Brain microvascular endothelial cell (primary cell): Measurements from ENCODE around the gene GRIFIN.

Source experiments
- DNase-seq: peaks from one replicate; pipeline ENCODE4 v3.0.0-alpha.2; 2020
- H3K27ac ChIP-seq: fragments of 250-450 bp; sonication (Bioruptor Pico); 2 replicates; pipeline ENCODE4 v1.5.1; 2020; ENCODE audit warnings: mild to moderate bottlenecking, moderate library complexity
- H3K27me3 ChIP-seq: fragments of 250-450 bp; sonication (Bioruptor Pico); replicated peaks from 2 replicates; pipeline ENCODE4 v1.5.1; 2020; ENCODE audit warnings: mild to moderate bottlenecking
- H3K36me3 ChIP-seq: fragments of 250-450 bp; sonication (Bioruptor Pico); replicated peaks from 2 replicates; pipeline ENCODE4 v1.5.1; 2020; ENCODE audit warnings: mild to moderate bottlenecking
- H3K4me3 ChIP-seq: 2 replicates; pipeline ENCODE4 v1.5.1; 2011; ENCODE audit warnings: low read depth, mild to moderate bottlenecking, control low read depth, low read length, moderate library complexity
- CTCF ChIP-seq: IDR thresholded peaks from 2 replicates; pipeline ENCODE4 v1.5.1; 2011; ENCODE audit warnings: low read depth, mild to moderate bottlenecking, moderate library complexity, low read length, control low read depth, inconsistent platforms; ENCODE audit errors: missing control alignments
- in situ Hi-C: cut with HindIII; loops from 2 replicates; pipeline ENCODE4 v1.10.0; 2017; ENCODE audit warnings: low sequenced_read_pairs, low pct_ligation_motif_present

Gene GRIFIN

GRCh38 chr7:2502647-2502966 is 26.4 kb upstream of the GRIFIN start:
- in situ Hi-C loops = no loop called here
- Histone ChIP-seq H3K27me3 (no peaks in the 10 kb centered on the region), H3K36me3 (no peaks in the 10 kb centered on the region), H3K4me3 (no peak overlapping the region), H3K27ac (no peak overlapping the region)
- no peak for DNase-seq
- no peak for TF ChIP-seq CTCF

DNA sequence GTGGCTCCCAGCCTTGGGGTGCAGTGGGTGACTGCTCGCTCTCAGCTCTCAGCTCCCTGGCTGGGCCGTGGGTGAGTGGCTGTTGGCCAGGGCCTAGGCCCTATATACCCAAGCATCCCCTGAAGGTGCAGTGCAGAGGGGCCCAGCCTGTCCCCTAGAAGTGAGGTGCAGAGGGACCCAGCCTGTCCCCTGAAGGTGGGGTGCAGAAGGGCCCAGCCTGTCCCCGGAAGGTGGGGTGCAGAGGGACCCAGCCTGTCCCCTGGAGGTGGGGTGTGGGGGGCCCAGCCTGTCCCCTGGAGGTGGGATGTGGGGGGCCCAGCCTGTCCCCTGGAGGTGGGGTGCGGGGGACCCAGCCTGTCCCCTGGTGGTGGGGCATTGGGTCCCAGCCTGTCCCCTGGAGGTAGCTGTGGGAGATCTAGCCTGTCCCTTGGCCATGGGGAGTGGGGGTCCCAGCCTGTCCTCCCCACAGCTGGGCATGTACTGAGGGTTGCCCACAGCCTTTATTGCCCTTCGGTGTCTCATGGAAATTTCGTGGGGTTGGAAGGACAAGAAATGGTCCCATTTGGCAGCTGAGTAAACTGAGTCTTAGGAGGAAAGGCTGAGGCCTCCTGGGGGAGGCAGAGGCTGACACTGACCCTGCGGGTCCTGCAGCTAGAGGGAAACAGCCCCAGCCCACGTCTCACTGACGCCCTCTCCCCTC is 25.9 kb upstream of the GRIFIN start:
- TF ChIP-seq CTCF = no peak
- Histone ChIP-seq H3K4me3 (no peak overlapping the region), H3K27ac (no peak overlapping the region), H3K27me3 (no peaks in the 10 kb centered on the region), H3K36me3 (no peaks in the 10 kb centered on the region)
- DNase-seq = no peak
- in situ Hi-C loops = no loop called here

DNA sequence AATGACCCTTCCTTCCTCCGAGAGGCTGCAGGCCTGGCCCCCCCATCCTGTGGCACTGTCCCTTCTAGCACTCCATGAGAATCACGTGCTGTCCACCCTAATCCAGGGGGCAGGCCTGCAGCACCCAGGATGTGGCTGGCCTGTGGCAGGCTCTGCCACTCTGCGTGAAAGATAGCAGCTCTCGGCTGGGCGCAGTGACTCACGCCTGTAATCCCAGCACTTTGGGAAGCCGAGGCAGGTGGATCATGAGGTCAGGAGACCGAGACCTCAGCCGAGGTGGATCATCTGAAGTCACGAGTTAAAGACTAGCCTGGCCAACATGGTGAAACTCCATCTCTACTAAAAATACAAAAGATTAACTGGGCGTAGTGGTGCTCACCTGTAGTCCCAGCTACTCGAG is 24.5 kb upstream of the GRIFIN start:
- DNase-seq = no peak
- TF ChIP-seq CTCF = no peak
- Histone ChIP-seq H3K27ac (no peak overlapping the region), H3K36me3 (no peaks in the 10 kb centered on the region), H3K4me3 (no peak overlapping the region), H3K27me3 (no peaks in the 10 kb centered on the region)
- in situ Hi-C loops = no loop called here

DNA sequence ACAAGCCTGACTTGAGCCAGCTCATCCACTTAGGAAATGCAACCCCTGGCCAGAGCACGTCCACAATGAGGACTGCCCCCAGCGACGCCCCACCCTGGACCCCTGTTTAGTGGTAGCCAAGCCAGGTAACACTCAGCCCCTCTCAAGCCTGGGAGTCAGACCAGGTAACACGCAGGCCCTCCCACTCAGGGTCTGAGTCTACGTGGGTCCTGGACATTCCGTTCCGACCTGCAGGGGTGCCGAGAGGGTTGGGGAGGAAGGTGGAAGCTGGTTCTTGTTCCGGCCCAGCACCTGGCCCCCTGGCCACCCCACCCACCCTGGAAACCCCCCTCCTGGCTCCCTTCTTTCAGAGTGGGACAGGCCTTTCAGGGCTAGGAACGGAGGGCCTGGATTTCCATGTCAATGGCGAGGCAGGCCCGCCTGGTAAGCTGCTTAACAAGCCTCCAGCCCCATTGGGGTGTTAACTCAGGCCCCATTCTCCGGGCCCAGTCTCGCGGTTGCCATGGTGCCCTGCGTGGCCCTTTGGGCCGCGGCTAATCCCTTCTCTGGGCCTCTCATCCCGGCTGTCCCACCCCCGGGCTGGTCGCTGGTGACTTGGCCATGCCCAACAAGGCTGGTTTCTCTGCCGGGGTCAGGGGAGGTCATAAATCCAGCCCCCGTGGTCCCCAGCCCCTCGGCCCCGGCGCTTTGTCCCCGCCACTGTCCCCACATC is 23.7 kb upstream of the GRIFIN start:
- no peak overlapping the region for H3K27ac ChIP-seq

GRCh38 chr7:2499181-2499580 is 23.0 kb upstream of the GRIFIN start:
- Histone ChIP-seq H3K36me3 (no peaks in the 10 kb centered on the region), H3K27ac (no peak overlapping the region), H3K27me3 (no peaks in the 10 kb centered on the region), H3K4me3 (no peak overlapping the region)
- no peak for TF ChIP-seq CTCF
- no peak for DNase-seq
- in situ Hi-C loops = no loop called here

More for the DNA sequence above, 23.7 kb upstream of the GRIFIN start:
- no peaks in the 10 kb centered on the region for H3K27me3 ChIP-seq
- TF ChIP-seq CTCF = no peak
- in situ Hi-C loops = no loop called here
- no peak for DNase-seq
- H3K4me3 ChIP-seq = no peak overlapping the region
- H3K36me3 ChIP-seq = no peaks in the 10 kb centered on the region
